ENCODE data around the gene MRPS18A. TPM values are rescaled to one million over a fixed set of nuclear protein-coding genes. Genes with fewer than 3 reads are reported as not detected.

The MRPS18A gene
- total and polyA plus RNA-seq, 2 donors (not counting 1 experiment from before 2014, with no cell fraction given), result 39.6 to 46.3 TPM

DNA sequence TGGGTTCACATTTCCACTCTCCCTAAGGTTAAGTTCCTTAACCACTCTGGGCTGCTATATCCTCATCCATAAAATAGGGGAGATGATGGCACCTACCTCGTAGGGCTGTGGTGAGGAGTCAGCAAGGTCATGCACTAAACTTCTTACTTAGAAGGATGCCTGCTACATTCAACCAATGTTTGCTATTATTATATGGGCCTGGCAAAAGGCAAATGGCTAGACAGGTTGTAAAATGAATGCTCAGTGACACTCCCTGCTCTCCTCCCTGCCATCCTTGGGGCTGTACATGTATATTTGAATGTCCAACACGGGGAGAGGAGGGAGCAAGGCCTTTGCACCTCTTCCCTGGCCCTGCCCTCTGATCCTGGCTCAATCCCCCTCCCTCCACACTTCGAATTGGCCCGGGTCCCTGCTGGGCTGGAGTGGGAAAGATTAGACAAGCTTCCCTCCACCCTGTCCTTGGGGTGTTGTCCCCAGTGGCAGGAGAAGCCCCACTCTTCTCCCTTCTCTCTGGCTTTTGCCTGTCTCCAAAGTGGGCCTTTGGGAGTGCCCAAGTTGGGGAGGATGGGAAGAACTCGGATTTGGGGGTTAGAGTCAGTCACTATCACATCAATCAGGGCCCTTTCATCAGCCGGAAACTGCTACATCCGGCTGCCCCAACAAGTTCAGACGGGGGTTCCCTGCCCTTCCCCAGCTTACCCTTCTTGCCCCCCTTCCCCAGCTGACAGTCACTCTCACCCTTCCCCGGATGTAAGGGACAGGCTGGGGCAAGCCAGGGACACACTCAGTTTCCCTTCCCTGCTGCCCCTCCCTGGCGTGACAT lies 46.1 kb upstream of the MRPS18A start:
- ATAC-seq (ENCODE audit: low read depth), result no peak

DNA sequence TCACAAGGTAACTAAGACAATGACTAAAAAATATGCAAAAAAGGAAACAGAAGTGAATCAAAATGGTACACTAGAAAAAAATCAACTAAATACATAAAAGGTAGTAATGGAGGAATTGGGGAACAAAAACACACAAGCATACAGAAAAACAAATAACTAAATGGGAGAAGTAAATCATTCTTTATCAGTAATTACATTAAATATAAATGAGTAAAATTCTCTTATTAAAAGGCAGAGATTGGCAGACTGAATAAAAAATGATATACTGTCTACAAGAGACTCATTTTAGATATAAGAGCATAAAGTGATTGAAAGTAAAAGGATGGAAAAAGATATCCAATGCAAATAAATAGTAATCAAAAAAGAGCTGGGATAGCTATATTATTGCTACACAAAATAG lies 43.0 kb upstream of the MRPS18A start:
- intact Hi-C loops (cut with micrococcal nuclease), result no loop called here
- no peak for TF ChIP-seq EZH2 (IDR thresholded peaks at IDR 0.05; ENCODE audit: borderline replicate concordance, insufficient read depth, low read depth, low read length, poor library complexity, severe bottlenecking)
- TF ChIP-seq, protein P1, sequence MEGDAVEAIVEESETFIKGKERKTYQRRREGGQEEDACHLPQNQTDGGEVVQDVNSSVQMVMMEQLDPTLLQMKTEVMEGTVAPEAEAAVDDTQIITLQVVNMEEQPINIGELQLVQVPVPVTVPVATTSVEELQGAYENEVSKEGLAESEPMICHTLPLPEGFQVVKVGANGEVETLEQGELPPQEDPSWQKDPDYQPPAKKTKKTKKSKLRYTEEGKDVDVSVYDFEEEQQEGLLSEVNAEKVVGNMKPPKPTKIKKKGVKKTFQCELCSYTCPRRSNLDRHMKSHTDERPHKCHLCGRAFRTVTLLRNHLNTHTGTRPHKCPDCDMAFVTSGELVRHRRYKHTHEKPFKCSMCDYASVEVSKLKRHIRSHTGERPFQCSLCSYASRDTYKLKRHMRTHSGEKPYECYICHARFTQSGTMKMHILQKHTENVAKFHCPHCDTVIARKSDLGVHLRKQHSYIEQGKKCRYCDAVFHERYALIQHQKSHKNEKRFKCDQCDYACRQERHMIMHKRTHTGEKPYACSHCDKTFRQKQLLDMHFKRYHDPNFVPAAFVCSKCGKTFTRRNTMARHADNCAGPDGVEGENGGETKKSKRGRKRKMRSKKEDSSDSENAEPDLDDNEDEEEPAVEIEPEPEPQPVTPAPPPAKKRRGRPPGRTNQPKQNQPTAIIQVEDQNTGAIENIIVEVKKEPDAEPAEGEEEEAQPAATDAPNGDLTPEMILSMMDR (IDR thresholded peaks at IDR 0.05), result no peak
- Histone ChIP-seq H3K4me2 (replicated peaks; ENCODE audit: low read depth, low read length, poor library complexity, severe bottlenecking) (no peak overlapping the region), H3K79me2 (ENCODE audit: control insufficient read depth, insufficient read depth, low read length) (no peaks in the 10 kb centered on the region), H4K20me1 (ENCODE audit: control insufficient read depth, insufficient read depth, low read length, poor library complexity, severe bottlenecking) (no peaks in the 10 kb centered on the region), H3K9ac (ENCODE audit: low read length) (no peak overlapping the region), H3K4me3 (ENCODE audit: control extremely low read depth in 1 of 5, extremely low read depth in 1 of 5, insufficient read depth in 1 of 5, low read depth in 2 of 5, low read length in 4 of 5) (no peak overlapping the region), H2AFZ (ENCODE audit: insufficient read depth, low read depth, low read length, poor library complexity, severe bottlenecking) (no peak overlapping the region), H3K27me3 (replicated peaks in 1 of 4; ENCODE audit: control extremely low read depth in 1 of 4, control insufficient read depth in 3 of 4, insufficient read depth in 4 of 4, low read length in 3 of 4) (no peaks in the 10 kb centered on the region), H3K36me3 (replicated peaks in 1 of 2; ENCODE audit: control extremely low read depth in 1 of 2, control insufficient read depth in 1 of 2, extremely low read depth in 1 of 2, insufficient read depth in 2 of 2, low read length in 1 of 2) (no peaks in the 10 kb centered on the region), H3K9me3 (ENCODE audit: control extremely low read depth in 1 of 3, control insufficient read depth in 2 of 3, insufficient read depth in 1 of 3, low read length in 2 of 3) (peaks cover 3 to 19% (median 10%) of the 10 kb centered on the region in 3 donors), H3K4me1 (ENCODE audit: control insufficient read depth in 2 of 2, insufficient read depth in 2 of 2, low read length in 2 of 2) (peaks cover 17 to 26% of the 10 kb centered on the region in 2 donors), H3K27ac (ENCODE audit: low read length in 2 of 2) (no peak overlapping the region)
- no peak for DNase-seq
- no peak for ATAC-seq (ENCODE audit: low read depth)
- ChIA-PET CTCF (no interaction called here), POLR2A (no interaction called here)
- H3K4me1 Mint-ChIP-seq, result peaks cover 12% of the 10 kb centered on the region
- H3K27ac Mint-ChIP-seq, result no peak overlapping the region
- no peaks in the 10 kb centered on the region for H3K27me3 Mint-ChIP-seq
- H3K4me3 Mint-ChIP-seq, result no peak overlapping the region
- H3K9me3 Mint-ChIP-seq (ENCODE audit: insufficient read depth), result peaks cover 6% of the 10 kb centered on the region

More for the DNA sequence above, 46.1 kb upstream of the MRPS18A start:
- Histone ChIP-seq H3K79me2 (ENCODE audit: control insufficient read depth, insufficient read depth, low read length) (no peaks in the 10 kb centered on the region), H3K4me2 (replicated peaks; ENCODE audit: low read depth, low read length, poor library complexity, severe bottlenecking) (peak overlapping the region; percentile 64), H3K27me3 (replicated peaks in 1 of 4; ENCODE audit: control extremely low read depth in 1 of 4, control insufficient read depth in 3 of 4, insufficient read depth in 4 of 4, low read length in 3 of 4) (no peaks in the 10 kb centered on the region), H4K20me1 (ENCODE audit: control insufficient read depth, insufficient read depth, low read length, poor library complexity, severe bottlenecking) (no peaks in the 10 kb centered on the region), H3K4me3 (ENCODE audit: control extremely low read depth in 1 of 5, extremely low read depth in 1 of 5, insufficient read depth in 1 of 5, low read depth in 2 of 5, low read length in 4 of 5) (no peak overlapping the region), H3K9ac (ENCODE audit: low read length) (no peak overlapping the region), H3K36me3 (replicated peaks in 1 of 2; ENCODE audit: control extremely low read depth in 1 of 2, control insufficient read depth in 1 of 2, extremely low read depth in 1 of 2, insufficient read depth in 2 of 2, low read length in 1 of 2) (no peaks in the 10 kb centered on the region), H3K9me3 (ENCODE audit: control extremely low read depth in 1 of 3, control insufficient read depth in 2 of 3, insufficient read depth in 1 of 3, low read length in 2 of 3) (peaks cover 3 to 19% (median 10%) of the 10 kb centered on the region in 3 donors), H3K4me1 (ENCODE audit: control insufficient read depth in 2 of 2, insufficient read depth in 2 of 2, low read length in 2 of 2) (peaks cover 12 to 24% of the 10 kb centered on the region in 2 donors), H2AFZ (ENCODE audit: insufficient read depth, low read depth, low read length, poor library complexity, severe bottlenecking) (peak overlapping the region; percentile 51), H3K27ac (ENCODE audit: low read length in 2 of 2) (peak overlapping the region; percentile 26 to 82)
- CTCF ChIA-PET, result no interaction called here
- 22% methylated on average over 6 of the region's 10 CpGs for WGBS (ENCODE audit: insufficient coverage)
- H3K4me3 Mint-ChIP-seq, result no peak overlapping the region
- TF ChIP-seq EZH2 (IDR thresholded peaks at IDR 0.05; ENCODE audit: borderline replicate concordance, insufficient read depth, low read depth, low read length, poor library complexity, severe bottlenecking), result no peak
- TF ChIP-seq, protein P1 (IDR thresholded peaks at IDR 0.05), result no peak
- intact Hi-C loops (cut with micrococcal nuclease), result no loop called here
- peaks cover 6% of the 10 kb centered on the region for H3K4me1 Mint-ChIP-seq
- peaks cover 6% of the 10 kb centered on the region for H3K9me3 Mint-ChIP-seq (ENCODE audit: insufficient read depth)
- H3K27ac Mint-ChIP-seq, result no peak overlapping the region
- H3K27me3 Mint-ChIP-seq, result no peaks in the 10 kb centered on the region
- POLR2A ChIA-PET, result no interaction called here
- no peak for DNase-seq

Data from B cell (primary cell).